MCF 10A (cell line): ENCODE results near the gene MAP10. TPM values are rescaled to one million over a fixed set of nuclear protein-coding genes. Genes with fewer than 3 reads are reported as not detected.
A peak's percentile ranks its signal among the peaks of the same experiment; 100 is the strongest.

Source experiments
- BruUV-seq: library from RNA; stranded (reverse); fragments of 400-500 nt; replicated peaks from 2 replicates; lab custom pipeline; 2021; lab: Mats Ljungman, UMichigan
- CTCF ChIA-PET: fragments of 300-600 bp; sonication (Branson Sonifier 250); formaldehyde crosslinking; extraction: SDS; loops from one replicate; lab custom pipeline; 2021; ENCODE audit warnings: antibody characterized with exemption, inconsistent platforms; lab: Yijun Ruan, JAX
- POLR2A ChIA-PET: fragments of 300-600, 350-650 bp; sonication (Branson Sonifier 250); formaldehyde crosslinking; extraction: SDS; loops from one replicate; lab custom pipeline; 2020; ENCODE audit warnings: antibody characterized with exemption, inconsistent platforms; lab: Yijun Ruan, JAX
- DNase-seq: peaks from one replicate; pipeline ENCODE4 v3.0.0-alpha.2; 2018; ENCODE audit not compliant: unreplicated experiment
- H3K27ac Mint-ChIP-seq: one replicate; pipeline ENCODE4 v1.8.0; 2022; ENCODE audit warnings: mild to moderate bottlenecking, low read depth, mixed read lengths; ENCODE audit not compliant: unreplicated experiment
- H3K27me3 Mint-ChIP-seq: one replicate; pipeline ENCODE4 v1.8.0; 2022; ENCODE audit warnings: mixed read lengths; ENCODE audit not compliant: insufficient read depth, unreplicated experiment
- H3K36me3 Mint-ChIP-seq: one replicate; pipeline ENCODE4 v1.8.0; 2022; ENCODE audit warnings: mild to moderate bottlenecking, moderate library complexity, mixed read lengths; ENCODE audit not compliant: insufficient read depth, unreplicated experiment
- H3K4me1 Mint-ChIP-seq: one replicate; pipeline ENCODE4 v1.8.0; 2022; ENCODE audit warnings: mixed read lengths; ENCODE audit not compliant: insufficient read depth, unreplicated experiment
- H3K4me3 Mint-ChIP-seq: one replicate; pipeline ENCODE4 v1.8.0; 2022; ENCODE audit warnings: mild to moderate bottlenecking, moderate library complexity, mixed read lengths; ENCODE audit not compliant: unreplicated experiment
- H3K9me3 Mint-ChIP-seq: one replicate; pipeline ENCODE4 v1.8.0; 2022; ENCODE audit warnings: mixed read lengths; ENCODE audit not compliant: unreplicated experiment
- intact Hi-C: fragments of 100-400 bp; cut with micrococcal nuclease; formaldehyde crosslinking; loops from 2 replicates; pipeline ENCODE4 v1.14.1; 2022
- total RNA-seq: library from RNA; stranded (reverse); gene quantifications from 2 replicates; pipeline ENCODE4 v1.2.3, GENCODE V29; 2022
- TF ChIP-seq, protein P1 (sequence below): fragments of 200-600 bp; IDR thresholded peaks from one replicate; pipeline ENCODE4 v1.8.0; 2022; ENCODE audit warnings: antibody characterized with exemption, mild to moderate bottlenecking; ENCODE audit not compliant: unreplicated experiment

The MAP10 gene
- total RNA-seq, 1 experiment from 2014 or later, result not detected

DNA sequence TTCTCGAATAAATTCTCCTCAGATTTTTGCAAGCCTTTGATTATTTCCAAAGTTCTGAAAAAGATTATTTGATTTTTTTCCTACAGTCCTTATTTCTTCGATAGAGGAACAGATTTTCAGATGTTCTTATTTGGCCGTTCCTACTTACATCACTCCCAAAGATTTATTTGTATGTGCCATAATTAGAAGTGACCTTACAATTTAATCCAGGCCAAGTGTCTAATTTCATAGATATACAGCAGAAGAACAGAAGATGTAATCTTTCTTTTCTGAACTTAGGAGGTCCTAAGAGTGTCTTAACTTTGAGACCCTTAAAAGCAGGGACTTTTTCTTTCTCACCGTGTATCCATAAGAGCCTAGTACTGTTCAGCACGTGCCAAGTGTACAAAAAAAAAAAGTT is 46.3 kb downstream of the MAP10 start:
- H3K4me1 Mint-ChIP-seq, result no peaks in the 10 kb centered on the region
- intact Hi-C loops, result no loop called here
- BruUV-seq, result no TSS peak
- CTCF ChIA-PET, result interaction anchor here (0.6 kb wide), 1 partner anchor 9 kb away, joined by 3 read pairs; no protein-coding TSS in a partner anchor
- no peaks in the 10 kb centered on the region for H3K36me3 Mint-ChIP-seq
- no peak for DNase-seq
- TF ChIP-seq, protein P1, sequence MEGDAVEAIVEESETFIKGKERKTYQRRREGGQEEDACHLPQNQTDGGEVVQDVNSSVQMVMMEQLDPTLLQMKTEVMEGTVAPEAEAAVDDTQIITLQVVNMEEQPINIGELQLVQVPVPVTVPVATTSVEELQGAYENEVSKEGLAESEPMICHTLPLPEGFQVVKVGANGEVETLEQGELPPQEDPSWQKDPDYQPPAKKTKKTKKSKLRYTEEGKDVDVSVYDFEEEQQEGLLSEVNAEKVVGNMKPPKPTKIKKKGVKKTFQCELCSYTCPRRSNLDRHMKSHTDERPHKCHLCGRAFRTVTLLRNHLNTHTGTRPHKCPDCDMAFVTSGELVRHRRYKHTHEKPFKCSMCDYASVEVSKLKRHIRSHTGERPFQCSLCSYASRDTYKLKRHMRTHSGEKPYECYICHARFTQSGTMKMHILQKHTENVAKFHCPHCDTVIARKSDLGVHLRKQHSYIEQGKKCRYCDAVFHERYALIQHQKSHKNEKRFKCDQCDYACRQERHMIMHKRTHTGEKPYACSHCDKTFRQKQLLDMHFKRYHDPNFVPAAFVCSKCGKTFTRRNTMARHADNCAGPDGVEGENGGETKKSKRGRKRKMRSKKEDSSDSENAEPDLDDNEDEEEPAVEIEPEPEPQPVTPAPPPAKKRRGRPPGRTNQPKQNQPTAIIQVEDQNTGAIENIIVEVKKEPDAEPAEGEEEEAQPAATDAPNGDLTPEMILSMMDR, result no peak
- H3K27ac Mint-ChIP-seq, result no peak overlapping the region
- H3K9me3 Mint-ChIP-seq, result no peaks in the 10 kb centered on the region
- POLR2A ChIA-PET, result no interaction called here
- no peaks in the 10 kb centered on the region for H3K27me3 Mint-ChIP-seq
- no peak overlapping the region for H3K4me3 Mint-ChIP-seq

GRCh38 chr1:232853994-232854797 is 49.0 kb downstream of the MAP10 start:
- H3K9me3 Mint-ChIP-seq, result no peaks in the 10 kb centered on the region
- no peak overlapping the region for H3K27ac Mint-ChIP-seq
- intact Hi-C loops, result no loop called here
- TF ChIP-seq, protein P1, result no peak
- POLR2A ChIA-PET, result interaction anchor here (0.6 to 1.2 kb wide), 5 partner anchors 12 to 192 kb away, joined by 3 to 5 read pairs (median 3); no protein-coding TSS in a partner anchor
- BruUV-seq, result no TSS peak
- no peaks in the 10 kb centered on the region for H3K4me1 Mint-ChIP-seq
- peak; percentile 22 for DNase-seq
- no peaks in the 10 kb centered on the region for H3K36me3 Mint-ChIP-seq
- no peak overlapping the region for H3K4me3 Mint-ChIP-seq
- CTCF ChIA-PET, result interaction anchor here (0.7 to 1.4 kb wide), 5 partner anchors 9 to 83 kb away, joined by 3 to 5 read pairs (median 3); no protein-coding TSS in a partner anchor
- peaks cover 8% of the 10 kb centered on the region for H3K27me3 Mint-ChIP-seq

GRCh38 chr1:232854798-232855159 is 49.6 kb downstream of the MAP10 start:
- Mint-ChIP-seq H3K9me3 (no peaks in the 10 kb centered on the region), H3K27me3 (peaks cover 14% of the 10 kb centered on the region), H3K27ac (no peak overlapping the region), H3K4me1 (no peaks in the 10 kb centered on the region), H3K4me3 (no peak overlapping the region), H3K36me3 (no peaks in the 10 kb centered on the region)
- no peak for DNase-seq
- ChIA-PET CTCF (interaction anchor here (0.6 to 1.4 kb wide), 5 partner anchors 10 to 1258 kb away, joined by 3 to 5 read pairs (median 3); no protein-coding TSS in a partner anchor), POLR2A (interaction anchor here (0.6 to 1.2 kb wide), 4 partner anchors 13 to 191 kb away, joined by 3 to 5 read pairs (median 3); no protein-coding TSS in a partner anchor)
- TF ChIP-seq, protein P1, result no peak
- intact Hi-C loops, result no loop called here
- BruUV-seq, result no TSS peak

DNA sequence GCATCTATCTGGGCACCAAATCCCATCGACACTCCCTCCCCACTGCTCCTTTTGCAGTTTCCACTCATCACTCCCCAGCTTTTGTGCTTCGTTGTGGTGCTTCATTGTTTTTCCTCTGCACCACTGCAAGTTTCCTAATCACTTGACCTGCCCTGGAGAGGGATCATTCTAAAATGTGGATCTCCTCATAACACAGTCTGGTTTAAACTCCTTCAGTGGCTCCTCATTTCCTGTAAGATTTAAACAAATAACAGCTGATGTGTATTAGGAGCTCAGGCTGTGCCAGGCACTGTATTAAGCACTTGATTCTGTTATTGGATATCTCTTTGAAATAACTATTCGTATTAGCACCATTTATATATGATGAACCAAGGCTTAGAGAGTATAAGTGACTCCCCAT is 51.3 kb downstream of the MAP10 start:
- TF ChIP-seq, protein P1, result no peak
- H3K4me1 Mint-ChIP-seq, result no peaks in the 10 kb centered on the region
- DNase-seq, result no peak
- BruUV-seq, result no TSS peak
- H3K27ac Mint-ChIP-seq, result no peak overlapping the region
- intact Hi-C loops, result no loop called here
- no peaks in the 10 kb centered on the region for H3K36me3 Mint-ChIP-seq
- H3K9me3 Mint-ChIP-seq, result no peaks in the 10 kb centered on the region
- peaks cover 21% of the 10 kb centered on the region for H3K27me3 Mint-ChIP-seq
- ChIA-PET POLR2A (interaction anchor here (0.7 kb wide), 1 partner anchor 327 kb away, joined by 5 read pairs; no protein-coding TSS in a partner anchor), CTCF (interaction anchor here (1.3 kb wide), 1 partner anchor 130 kb away, joined by 6 read pairs; no protein-coding TSS in a partner anchor)
- H3K4me3 Mint-ChIP-seq, result no peak overlapping the region
